HG02678 (cell line): ENCODE measurements around the gene FNDC3B.

ENCODE experiments used
- ATAC-seq: cut with Tn5 transposase; IDR thresholded peaks from one replicate; pipeline ENCODE4 v1.9.1; 2021; ENCODE audit warnings: mild to moderate bottlenecking, moderate library complexity; ENCODE audit not compliant: unreplicated experiment

The FNDC3B gene

DNA sequence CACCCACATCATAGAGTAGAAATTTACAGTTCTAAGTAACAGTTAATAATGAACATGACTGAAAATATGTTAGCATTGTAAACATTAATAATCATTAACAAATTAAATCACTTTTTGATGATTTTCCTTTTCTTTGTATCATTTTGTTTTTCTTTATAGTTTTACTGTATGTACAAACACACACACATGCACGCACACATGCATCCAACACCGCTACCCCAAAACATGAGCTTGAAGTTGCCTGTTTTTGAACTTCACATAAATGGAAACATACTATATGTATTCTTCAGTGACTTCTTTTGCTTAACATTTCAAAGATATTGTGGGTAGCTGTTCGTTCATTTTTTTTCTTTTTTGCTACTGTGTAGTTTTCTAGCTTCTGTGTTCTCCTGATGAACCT, 123.9 kb downstream of the FNDC3B start:
- ATAC-seq: no peak

DNA sequence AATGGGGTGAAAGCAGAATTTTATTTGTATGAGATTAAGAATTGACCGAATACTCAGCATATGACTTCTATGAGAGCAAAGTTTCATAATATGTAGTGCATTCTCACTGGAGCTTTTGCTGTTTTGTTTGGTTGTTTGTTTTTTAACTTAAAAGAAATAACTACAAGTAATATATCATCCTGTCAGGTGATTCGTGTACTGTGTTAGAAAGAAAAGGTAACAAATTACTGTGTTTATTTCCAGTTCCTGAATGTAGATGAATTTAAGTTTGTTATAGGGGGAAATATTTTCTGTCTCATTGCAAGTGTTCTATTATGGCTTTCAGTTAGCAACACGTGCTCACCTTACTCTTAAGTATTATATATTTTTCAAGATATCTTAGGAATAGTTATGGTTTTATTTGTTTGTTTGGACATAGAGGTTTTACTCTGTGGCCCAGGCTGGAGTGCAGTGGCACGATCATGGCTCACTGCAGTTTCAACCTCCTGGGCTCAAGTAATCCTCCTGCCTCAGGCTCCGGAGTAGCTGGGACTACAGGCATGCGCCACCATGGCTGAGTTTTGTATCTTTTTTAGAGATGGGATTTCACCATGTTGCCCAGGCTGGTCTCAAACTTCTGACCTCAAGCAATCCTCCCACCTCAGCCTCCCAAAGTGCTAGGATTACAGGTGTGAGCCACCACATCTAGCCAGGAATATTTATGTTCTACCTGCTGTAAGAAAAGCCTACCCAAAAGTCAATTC, 125.4 kb downstream of the FNDC3B start:
- no peak for ATAC-seq

DNA sequence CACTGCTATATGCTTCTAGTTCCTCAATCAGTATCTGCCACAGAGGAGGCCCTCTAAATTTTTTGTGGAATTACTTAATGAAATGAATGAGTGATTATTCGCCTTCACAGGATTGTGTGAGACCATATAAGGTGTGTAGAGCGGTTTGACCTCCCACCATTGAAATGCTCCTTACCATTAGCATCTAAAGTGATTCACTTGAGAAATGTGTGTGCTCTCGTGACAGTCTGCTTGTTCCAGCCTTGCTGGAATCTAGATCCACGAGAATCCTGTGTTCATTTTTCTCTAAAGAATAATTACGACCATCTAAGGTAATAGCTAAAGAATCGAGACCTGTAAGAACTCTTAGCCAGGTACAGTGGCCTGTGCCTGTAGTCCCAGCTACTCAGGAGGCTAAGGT, 126.9 kb downstream of the FNDC3B start:
- ATAC-seq: no peak

DNA sequence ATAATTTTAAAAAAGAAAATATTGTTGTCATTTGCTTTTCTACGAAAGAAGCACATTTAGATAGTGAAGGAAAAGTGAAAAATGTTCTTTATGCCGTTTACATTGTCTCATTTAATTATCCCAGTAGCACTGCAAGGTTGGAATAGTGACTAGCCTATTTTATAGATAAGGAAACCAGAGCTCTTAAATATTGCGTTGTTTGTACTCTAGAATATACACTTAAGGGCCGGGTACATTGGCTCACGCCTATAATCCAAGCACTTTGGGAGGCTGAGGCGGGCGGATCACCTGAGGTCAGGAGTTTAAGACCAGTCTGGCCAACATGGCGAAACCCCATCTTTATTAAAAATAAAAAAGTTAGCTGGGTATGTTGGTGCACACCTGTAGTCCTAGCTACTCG, 127.5 kb downstream of the FNDC3B start:
- ATAC-seq: no peak

DNA sequence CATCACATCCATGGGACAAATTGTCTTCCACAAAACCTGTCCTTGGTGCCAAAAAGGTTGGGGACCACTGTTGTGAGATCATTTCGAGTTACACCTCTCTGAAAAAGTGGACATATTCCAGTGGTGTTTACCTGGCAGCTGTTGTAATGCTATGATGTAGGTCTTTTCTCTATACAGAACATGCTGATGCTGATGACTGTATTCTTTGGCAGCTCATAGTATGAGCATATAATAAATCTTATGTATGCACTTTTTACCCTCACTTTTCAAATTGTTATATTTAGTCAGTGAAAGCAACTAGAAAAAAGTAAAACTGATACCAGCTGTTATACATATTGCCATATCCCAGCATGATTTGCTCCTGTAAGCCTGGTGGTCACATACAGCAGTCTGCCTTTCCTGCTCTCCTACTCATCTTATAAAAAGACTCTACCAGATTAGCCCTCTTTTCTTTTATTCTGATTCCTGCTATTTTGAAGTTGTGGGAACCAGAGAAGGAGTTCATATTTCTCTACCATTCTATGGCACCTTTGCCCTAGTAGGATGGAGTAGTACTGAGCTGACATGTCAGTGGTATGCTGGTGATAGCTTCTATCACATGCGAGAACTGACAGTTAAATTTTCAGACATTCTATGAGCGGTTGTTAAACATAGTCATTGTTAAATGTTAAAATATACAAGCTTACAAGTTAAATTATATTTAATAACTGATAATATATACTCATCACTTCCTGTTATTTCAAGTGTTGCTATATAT, 128.7 kb downstream of the FNDC3B start:
- no peak for ATAC-seq

DNA sequence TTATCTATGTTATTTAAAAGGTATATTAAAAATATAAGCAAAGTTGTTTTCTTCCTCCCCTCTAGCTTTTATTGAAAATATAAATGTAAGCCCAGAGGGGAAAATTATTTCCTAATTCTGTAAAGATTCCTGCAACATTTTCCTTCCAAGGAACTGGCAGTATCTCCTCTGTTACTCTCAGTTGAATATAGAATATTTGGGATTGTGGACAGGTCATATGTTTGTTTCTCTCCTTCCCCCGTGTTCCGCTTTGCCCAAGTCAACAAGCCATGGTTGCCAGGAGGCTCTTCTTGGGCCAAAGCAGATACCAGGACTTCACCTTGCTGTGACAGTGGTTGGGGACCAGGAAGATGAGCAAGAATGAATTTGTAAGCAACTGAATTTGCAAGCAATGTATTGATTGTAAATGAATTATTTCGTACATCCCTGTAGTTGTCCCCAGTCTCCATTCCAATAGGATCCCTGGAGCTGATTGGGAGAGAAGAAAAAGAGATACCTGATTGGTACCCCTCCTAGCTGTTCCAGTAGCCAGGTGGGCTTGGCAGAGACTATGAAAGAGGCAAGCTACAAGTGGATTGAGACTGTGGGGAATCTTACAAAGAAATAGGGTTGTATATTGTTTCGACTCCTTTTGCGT, 130.8 kb downstream of the FNDC3B start:
- no peak for ATAC-seq

DNA sequence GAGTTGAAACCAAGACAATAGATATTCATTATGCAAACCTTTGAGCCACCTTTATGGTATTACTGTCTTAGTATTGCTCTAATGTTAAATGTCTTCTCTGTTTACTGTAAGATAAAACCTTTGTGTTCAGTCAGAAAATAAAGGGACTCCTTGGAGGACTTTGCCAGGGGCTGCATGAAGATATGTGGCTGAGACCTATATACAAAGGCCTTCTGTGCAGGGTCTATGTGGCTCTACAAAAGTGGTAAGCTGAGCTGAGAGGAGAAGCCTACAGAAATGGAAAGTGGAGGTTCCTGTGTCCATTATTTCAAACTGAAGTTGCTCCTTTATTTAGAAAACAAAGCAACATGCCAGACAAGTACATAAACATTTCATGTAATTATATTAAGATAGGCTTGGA, 131.5 kb downstream of the FNDC3B start:
- no peak for ATAC-seq

DNA sequence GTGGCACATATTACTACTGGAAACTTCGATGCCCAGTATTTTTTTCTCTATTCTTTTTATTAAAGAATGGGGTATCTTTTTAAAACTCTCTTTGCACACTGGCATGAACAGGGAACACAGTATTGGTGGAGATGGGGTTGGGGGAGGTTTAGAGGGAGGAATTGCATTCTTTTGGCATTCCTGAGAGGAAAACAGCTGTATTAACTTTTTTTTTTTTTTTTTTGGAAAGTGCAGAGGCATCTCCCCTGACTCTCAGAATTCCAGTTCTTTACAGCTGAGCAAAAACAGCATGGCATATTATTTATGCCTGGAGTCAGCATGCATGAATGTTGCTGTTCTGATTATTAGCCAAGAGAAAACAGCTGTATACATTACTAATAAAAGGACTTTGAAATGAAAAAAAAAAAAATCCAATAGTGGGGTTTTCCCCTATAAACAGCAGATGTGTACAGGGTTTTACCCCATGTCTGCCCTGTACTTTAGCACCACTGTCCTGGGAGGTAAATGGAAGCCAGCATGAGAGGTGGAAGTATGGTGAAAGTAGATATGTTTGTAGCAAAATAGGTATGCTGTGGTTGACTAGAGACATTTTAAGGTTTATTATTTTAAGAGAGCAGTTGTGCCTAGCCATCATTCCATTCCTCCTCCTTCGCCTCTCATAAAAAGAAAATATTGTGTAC, 132.2 kb downstream of the FNDC3B start:
- ATAC-seq: no peak

DNA sequence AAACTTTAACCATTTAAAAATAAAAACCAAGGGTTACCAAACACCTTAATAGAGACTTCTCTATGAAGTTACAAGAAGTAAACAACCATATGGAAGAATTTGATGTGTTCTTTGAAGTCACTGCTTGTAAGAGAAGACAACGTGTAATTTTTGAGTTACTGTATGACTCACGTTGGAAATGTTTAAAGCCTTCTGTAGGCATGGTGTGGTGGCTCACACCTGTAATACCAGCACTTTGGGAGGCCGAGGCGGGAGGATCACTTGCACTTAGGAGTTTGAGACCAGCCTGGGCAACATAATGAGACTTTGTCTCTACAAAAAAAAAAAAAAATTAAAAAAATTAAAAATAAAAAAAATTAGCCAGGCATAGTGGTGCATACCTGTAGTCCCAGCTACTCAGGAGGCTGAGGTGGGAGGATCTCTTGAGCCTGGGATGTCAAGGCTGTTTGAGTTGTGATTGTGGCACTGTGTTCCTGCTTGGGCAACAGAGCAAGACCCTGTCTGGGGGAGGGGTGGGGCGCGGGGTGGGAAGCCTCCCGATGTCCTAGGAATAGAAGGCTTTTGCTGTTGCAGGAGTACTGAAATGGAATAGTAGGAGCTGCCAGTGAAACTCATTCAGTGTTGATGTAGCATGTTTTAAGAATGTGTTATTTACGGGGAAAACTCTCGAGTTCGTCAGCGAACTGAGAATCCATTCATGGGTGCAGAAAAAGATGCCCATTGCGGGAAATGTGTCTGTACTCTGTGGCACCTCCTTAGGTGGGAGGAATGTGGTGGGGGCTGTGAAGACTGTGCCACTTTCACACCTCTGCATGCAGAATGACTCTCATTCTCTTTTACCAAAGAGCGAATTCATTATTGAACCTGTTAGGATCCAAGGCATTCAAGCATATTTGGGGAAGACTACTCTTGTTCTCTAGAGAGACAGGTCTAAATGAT, 134.2 kb downstream of the FNDC3B start:
- ATAC-seq: no peak

DNA sequence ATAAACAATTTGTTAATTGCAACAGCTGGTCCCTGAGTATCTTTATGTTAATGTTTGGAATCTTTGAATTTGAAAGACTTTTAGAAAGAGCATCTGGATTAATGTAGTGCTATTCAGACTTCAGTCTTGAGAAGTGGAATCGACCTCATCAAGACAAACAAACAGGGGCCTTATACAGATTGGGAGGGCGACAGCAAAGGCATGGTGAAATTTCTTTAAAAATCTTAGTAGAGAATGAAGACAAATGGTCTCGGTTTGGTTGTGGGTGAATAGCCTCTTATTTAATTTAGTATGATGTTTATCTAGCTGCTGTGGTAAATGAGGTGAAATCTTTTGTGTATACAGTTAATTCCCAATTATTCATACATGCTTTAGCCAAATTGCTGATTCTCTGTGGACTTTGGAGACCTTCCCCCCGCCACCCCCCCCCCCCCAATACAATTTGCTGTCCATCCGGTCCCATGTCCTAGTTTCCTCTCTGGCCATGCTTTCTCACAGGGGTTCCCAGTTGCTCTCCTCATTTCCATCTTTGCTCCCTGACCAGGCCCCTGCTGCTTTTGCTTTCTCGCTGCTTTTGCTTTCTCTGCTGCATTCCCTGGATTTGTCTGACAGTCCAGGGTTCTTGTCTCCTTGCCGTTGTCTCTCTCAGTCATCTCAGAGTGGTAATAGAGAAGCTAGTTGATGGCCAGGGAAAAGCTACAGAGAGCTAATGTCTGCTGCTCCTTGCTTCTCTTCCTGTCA, 135.3 kb downstream of the FNDC3B start:
- no peak for ATAC-seq

DNA sequence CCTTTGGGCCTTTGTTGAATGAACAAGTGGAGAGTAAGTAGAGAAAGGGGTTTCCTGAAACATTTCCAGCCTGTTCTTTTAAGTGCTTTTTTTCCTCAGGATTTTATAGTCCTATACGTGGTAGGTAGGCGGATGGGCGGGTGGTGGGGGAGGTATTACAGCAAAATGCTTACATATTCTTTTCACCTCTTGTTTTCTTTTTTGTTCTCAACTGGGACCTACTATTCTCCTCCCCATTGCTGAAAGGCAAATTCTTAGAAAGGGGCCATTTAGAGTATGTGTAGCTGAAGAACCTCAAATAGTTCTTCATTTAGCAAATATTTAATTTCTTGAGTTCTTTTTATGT, 135.8 kb downstream of the FNDC3B start:
- ATAC-seq: no peak

DNA sequence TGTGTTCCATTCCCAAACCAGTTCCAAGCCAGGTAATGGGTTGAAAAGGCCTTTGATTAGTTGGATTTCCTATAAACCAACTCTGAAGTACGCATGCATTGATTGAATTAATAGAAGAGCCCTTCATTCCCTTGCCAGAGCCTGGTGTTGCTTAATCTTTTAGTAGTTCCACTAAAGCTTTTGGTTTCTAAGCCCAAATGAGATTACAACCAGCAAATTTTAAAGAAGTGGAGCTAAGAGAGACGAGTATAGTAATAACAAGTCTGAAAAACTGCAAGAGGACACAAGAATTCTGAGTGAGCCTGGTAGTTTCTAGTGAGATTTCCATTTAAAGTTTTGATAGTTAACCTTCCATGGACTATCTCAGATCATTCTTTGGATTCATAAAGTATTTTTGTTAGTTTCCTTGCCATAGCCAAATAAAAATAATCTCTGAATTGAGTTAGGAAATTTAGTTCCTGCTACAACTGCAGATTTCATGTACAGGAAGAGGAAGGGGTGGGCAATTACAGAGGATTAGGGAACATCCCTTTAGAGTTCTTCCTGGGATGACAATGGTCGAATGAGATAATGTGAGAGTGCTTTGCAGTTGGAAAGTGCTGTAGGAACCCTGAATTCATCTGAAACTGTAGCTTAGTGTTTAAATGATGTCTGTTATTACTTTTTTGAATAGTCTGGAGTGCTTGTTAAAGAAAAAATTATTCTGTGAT, 136.8 kb downstream of the FNDC3B start:
- ATAC-seq: no peak

DNA sequence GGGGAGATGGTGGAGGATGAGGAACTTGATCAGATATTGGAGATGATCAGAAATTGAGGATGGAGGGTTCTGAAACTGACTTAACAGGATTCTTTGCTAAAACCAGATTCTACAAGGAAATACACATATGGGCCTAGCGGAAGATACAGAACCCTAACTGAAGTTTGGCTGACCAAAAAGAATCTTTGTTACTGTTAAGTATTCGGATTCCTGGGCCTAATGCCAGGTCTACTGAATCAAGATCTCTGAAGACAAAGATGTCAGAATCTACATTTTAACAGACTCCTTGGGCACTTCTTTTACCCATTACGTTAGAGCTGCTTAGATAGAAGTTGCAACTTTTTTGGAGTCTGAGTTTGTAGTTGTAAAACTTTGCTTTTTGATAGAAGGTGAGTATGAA, 137.7 kb downstream of the FNDC3B start:
- no peak for ATAC-seq

DNA sequence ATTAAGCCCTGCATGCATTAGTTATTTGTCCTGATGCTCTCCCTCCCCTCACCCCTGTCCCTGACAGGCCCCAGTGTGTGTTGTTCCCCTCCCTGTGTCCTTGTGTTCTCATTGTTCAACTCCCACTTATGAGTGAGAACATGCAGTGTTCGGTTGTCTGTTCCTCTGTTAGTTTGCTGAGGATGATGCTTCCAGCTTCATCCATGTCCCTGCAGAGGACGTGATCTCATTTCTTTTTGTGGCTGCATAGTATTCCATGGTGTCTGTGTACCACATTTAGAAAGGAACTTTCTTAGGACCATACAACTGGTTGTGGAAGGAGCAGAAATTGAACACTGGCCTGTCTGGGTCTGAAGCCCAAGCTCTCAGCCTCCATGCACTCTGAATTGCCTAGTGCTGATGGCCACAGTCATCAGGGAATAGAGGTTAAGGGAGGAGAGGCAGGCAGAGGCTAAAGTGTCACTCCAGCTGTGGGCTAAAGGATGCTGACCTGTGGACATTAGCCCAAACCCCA, 138.5 kb downstream of the FNDC3B start:
- ATAC-seq: no peak

DNA sequence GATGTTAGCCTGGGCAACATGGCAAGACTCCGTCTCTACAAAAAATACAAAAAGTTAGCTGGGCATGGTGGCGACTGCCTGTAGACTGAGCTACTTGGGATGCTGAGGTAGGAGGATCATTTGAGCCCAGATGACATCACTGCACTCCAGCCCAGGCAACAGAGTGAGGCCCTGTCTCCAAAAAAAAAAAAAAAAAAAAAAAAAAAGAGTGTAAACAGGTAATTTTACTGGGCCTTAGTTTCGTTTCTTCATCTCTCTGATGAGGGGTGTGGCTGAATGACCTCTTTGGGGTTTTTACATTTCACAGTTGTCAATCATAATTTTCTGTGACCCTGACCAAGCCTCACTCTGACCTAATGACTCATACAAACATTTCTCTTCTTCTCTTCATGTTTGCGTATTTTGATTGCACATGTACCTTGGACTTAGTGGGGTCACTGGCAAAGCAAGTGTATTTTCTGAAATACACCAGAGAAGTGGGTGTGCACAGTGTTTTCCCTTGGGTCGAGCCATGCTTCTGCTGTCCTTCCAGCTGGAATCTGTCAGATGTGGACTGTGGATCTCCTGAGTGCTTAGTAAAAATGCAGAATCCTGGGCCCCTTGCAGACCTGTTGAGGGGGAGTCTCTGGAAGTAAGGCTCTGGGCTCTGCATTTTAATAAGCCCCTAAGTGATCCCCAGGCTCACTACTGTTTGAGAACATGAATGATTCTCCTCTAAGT, 140.5 kb downstream of the FNDC3B start:
- no peak for ATAC-seq

DNA sequence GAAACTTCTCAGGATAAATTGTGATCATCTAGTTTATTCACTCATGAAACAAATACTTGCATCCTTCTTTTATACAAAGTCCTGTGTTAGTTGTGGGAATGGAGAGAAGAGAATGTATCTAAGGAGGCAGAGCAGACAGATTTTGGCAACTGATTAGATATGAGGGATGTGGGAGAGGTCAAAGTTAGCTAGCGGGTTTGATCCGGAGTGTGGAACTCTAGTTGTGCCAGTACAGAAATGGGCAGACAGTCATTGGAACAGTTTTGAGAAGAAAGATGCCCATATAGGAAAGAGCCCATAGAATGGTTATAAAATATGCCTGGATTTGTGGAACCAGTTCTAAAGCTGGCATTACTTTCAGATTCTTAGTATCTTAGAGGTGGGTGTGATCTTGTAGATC, 141.1 kb downstream of the FNDC3B start:
- no peak for ATAC-seq

DNA sequence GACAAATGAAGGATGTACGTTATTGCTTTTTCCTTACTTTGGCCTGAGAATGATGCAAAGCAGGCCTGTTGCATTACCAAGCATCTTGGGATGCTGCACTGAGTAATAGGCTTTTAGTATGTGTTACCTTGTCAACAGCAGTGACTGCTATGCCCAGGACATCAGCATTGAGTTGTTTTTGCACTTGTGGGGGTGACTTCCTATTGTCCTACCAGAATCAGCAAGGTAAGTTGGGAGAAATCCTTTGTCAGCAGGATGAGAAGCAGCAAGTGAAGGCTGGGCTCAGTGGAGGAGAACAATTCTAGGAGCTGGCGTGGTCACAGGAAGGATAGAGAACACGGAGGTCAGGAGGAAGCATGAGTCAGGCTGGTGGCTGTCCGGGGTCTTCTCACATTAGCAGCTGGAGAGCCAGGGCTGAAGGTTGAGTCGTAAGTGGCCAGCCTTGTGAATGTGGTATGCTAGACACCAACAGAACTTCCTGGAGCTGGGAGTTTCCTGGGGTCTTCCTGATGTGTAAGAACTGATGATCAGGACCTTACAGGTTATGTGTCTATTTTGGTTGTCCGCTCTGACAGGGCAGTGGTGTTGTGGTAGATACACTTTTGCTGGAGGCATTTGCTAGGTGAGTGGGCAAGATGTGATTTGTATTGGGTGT, 142.7 kb downstream of the FNDC3B start:
- no peak for ATAC-seq

DNA sequence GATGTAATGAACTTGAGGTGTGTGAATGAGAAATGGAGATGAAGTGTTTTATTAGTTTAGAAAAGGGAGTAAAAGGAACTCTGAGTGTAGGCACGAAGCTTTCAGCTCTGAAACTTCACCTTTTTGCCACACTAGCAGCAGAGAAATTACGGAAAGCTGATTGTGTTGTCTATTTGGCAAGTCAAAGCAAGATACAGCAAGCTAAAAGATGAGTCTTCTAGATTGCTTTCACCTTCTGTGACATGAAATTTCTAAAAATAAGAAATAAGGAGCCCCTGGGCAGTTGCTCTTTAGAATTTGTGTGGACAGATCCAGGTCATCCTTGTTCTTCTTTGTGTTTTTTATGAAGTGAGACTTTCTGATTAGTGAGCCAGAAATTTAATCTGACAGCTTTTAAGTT, 143.4 kb downstream of the FNDC3B start:
- ATAC-seq: no peak
